CD14-positive monocyte (primary cell): ENCODE results near the gene HSPA1L. TPM values are rescaled to one million over a fixed set of nuclear protein-coding genes. Genes with fewer than 3 reads are reported as not detected.

Experiments used
- DNase-seq, 3 donors: peaks; one replicate each; pipeline ENCODE4 v3.0.0-alpha.2; 2011 to 2022
- H2AFZ ChIP-seq: 2 replicates; pipeline ENCODE4 v1.6.0; 2012; ENCODE audit warnings: mild to moderate bottlenecking, low read depth, low read length, inconsistent platforms; ENCODE audit not compliant: insufficient read depth, poor library complexity, severe bottlenecking
- H3K27ac ChIP-seq, 2 donors: 1 replicate in 1 of 2; 2 replicates in 1 of 2; pipeline ENCODE4 v1.5.1; 2012 to 2013; ENCODE audit warnings: low read length in 2 of 2, control low read depth in 1 of 2, inconsistent platforms in 1 of 2, low read depth in 1 of 2, mild to moderate bottlenecking in 1 of 2
- H3K27me3 ChIP-seq, 2 donors: one replicate each; pipeline versions ENCODE4 v1.6.0 to v1.6.1; 2011 to 2013; ENCODE audit warnings: low read length in 2 of 2; ENCODE audit not compliant: control insufficient read depth in 2 of 2, insufficient read depth in 2 of 2
- H3K36me3 ChIP-seq, 2 donors: replicated peaks in 1 of 2; 1 replicate in 1 of 2; 2 replicates in 1 of 2; pipeline versions ENCODE4 v1.5.1 to v1.6.1; 2012 to 2013; ENCODE audit warnings: low read length in 2 of 2, control low read depth in 1 of 2, inconsistent platforms in 1 of 2, mild to moderate bottlenecking in 1 of 2; ENCODE audit not compliant: insufficient read depth in 2 of 2, control insufficient read depth in 1 of 2
- H3K4me1 ChIP-seq, 2 donors: 1 replicate in 1 of 2; 2 replicates in 1 of 2; pipeline versions ENCODE4 v1.5.1 to v1.6.1; 2012 to 2013; ENCODE audit warnings: low read length in 2 of 2, control low read depth in 1 of 2, inconsistent platforms in 1 of 2, mild to moderate bottlenecking in 1 of 2, moderate library complexity in 1 of 2; ENCODE audit not compliant: insufficient read depth in 2 of 2, control insufficient read depth in 1 of 2
- H3K4me2 ChIP-seq: replicated peaks from 2 replicates; pipeline ENCODE3; 2012; ENCODE audit warnings: low read length, moderate library complexity, mild to moderate bottlenecking; ENCODE audit not compliant: poor library complexity, severe bottlenecking; ENCODE audit errors: extremely low read depth
- H3K4me3 ChIP-seq, 3 experiments: fragments of 200-600 bp in 1 of 3; sonication (generic) in 1 of 3; replicated peaks in 1 of 3; 1 replicate in 2 of 3; 2 replicates in 1 of 3; pipeline ENCODE4 v1.5.1; 2011 to 2013; ENCODE audit warnings: low read length in 3 of 3, mild to moderate bottlenecking in 3 of 3, control low read depth in 2 of 3, low read depth in 2 of 3, inconsistent platforms in 1 of 3, moderate library complexity in 1 of 3
- H3K79me2 ChIP-seq: 2 replicates; pipeline ENCODE4 v1.6.0; 2012; ENCODE audit warnings: mild to moderate bottlenecking, control low read depth, inconsistent platforms, low read length, moderate library complexity; ENCODE audit not compliant: insufficient read depth
- H3K9ac ChIP-seq: 2 replicates; pipeline ENCODE4 v1.6.0; 2017; ENCODE audit warnings: low read length, mild to moderate bottlenecking; ENCODE audit not compliant: insufficient read depth, poor library complexity, severe bottlenecking
- H3K9me3 ChIP-seq, 2 donors: replicated peaks in 1 of 2; 1 replicate in 1 of 2; 2 replicates in 1 of 2; pipeline versions ENCODE4 v1.5.1 to v1.6.1; 2012 to 2013; ENCODE audit warnings: low read length in 2 of 2, control low read depth in 1 of 2; ENCODE audit not compliant: control insufficient read depth in 1 of 2, insufficient read depth in 1 of 2
- H4K20me1 ChIP-seq: 2 replicates; pipeline ENCODE4 v1.6.0; 2012; ENCODE audit warnings: mild to moderate bottlenecking, low read length, control low read depth, moderate library complexity; ENCODE audit not compliant: insufficient read depth
- H3K27ac Mint-ChIP-seq, 7 donors: one replicate each; pipeline ENCODE4 v1.8.0; 2020; ENCODE audit warnings: mild to moderate bottlenecking in 7 of 7, mixed read lengths in 7 of 7, moderate library complexity in 6 of 7, inconsistent platforms in 2 of 7
- H3K27me3 Mint-ChIP-seq, 3 donors: one replicate each; pipeline ENCODE4 v1.8.0; 2021 to 2022; ENCODE audit warnings: low read depth in 3 of 3, mild to moderate bottlenecking in 3 of 3, mixed read lengths in 3 of 3, moderate library complexity in 3 of 3, inconsistent platforms in 1 of 3
- H3K36me3 Mint-ChIP-seq, 2 donors: one replicate each; pipeline ENCODE4 v1.8.0; 2020; ENCODE audit warnings: mixed read lengths in 2 of 2, inconsistent platforms in 1 of 2, mild to moderate bottlenecking in 1 of 2
- H3K4me1 Mint-ChIP-seq: one replicate; pipeline ENCODE4 v1.8.0; 2020; ENCODE audit warnings: mild to moderate bottlenecking, mixed read lengths
- H3K4me3 Mint-ChIP-seq, 2 donors: one replicate each; pipeline ENCODE4 v1.8.0; 2020; ENCODE audit warnings: mild to moderate bottlenecking in 2 of 2, mixed read lengths in 2 of 2, moderate library complexity in 1 of 2
- H3K9me3 Mint-ChIP-seq, 7 donors: one replicate each; pipeline ENCODE4 v1.8.0; 2020 to 2022; ENCODE audit warnings: mixed read lengths in 7 of 7, mild to moderate bottlenecking in 6 of 7, moderate library complexity in 6 of 7, inconsistent platforms in 2 of 7
- WGBS: methylation state at CpG from one replicate; pipeline ENCODE4 v1.1.5; 2013; ENCODE audit warnings: missing lambda C conversion rate; ENCODE audit not compliant: insufficient coverage; 5-methylcytosine and 5-hydroxymethylcytosine counted together
- intact Hi-C, 2 donors: fragments of 100-400 bp; cut with micrococcal nuclease; formaldehyde crosslinking; loops; one replicate each; pipeline versions ENCODE4 v1.15.0 to v1.15.1; 2023
- polyA plus RNA-seq, 3 donors: library from polyadenylated mRNA; depleted of rRNA in 1 of 3; unstranded in 2 of 3; stranded (reverse) in 1 of 3; fragments of 300-500 nt in 2 of 3; fragments of >200 nt in 1 of 3; fragmentation: Illumina TruSeq in 2 of 3; gene quantifications; 1 replicate in 2 of 3; 2 replicates in 1 of 3; pipeline ENCODE4 v1.2.3, GENCODE V29; 2012 to 2021
- TF ChIP-seq, protein P1 (sequence below): fragments of 200-600 bp; IDR thresholded peaks from one replicate; pipeline ENCODE4 v1.8.0; 2022; ENCODE audit warnings: antibody characterized with exemption, mild to moderate bottlenecking

The HSPA1L gene
- polyA plus RNA-seq, 3 donors: 0.53 to 0.72 (median 0.55) TPM

DNA sequence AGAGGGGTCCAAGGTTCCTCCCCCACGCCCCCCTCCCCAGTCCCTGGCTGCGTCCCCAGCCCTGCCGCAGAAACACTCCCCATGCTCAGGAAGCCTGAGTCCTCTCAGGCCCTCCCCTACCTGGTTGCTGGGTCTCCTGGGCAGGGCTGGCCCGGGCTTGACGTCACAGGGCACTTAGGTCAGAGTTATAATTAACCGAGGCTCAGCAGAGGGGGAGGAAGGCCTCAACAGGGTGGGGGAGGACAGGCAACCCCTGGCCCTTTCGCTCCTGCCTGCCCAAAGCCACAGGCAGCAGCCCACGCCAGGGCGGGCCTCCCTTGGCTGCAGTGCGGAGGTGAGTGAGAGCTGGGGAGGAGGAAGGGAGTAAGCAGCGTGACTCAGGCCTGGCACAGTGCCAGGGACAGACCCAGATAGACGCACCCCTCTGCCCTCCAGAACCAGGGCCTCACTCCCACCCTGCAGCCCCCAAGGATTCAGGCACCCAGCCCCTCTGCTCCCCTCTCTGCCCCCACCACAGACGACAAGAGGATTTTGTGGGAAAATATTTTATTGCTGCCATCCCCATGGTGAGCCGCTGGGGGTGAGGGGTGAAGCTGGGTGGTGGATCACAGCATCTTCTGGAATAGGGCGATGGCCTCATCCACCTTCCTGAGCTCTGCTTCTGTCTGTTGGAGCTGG lies 38.0 kb downstream of the HSPA1L start, which contains the start of gene VWA7:
TSS of gene VWA7 (minus strand) at position 340 of the 678 bp plus-strand sequence. CDS start 549 bp downstream, outside the sequence.
- Histone ChIP-seq H2AFZ (peak within 1 kb of the TSS; percentile 56), H4K20me1 (no peaks in the 10 kb centered on the region), H3K9me3 (no peaks in the 10 kb centered on the region), H3K27ac (peak within 1 kb of the TSS; percentile 10 to 41), H3K36me3 (peaks cover 41 to 43% of the 10 kb centered on the region in 2 donors), H3K9ac (peak within 1 kb of the TSS; percentile 46), H3K4me1 (peaks cover 13 to 15% of the 10 kb centered on the region in 2 donors), H3K27me3 (no peaks in the 10 kb centered on the region), H3K4me2 (peak within 1 kb of the TSS; percentile 57), H3K4me3 (peak within 1 kb of the TSS in 1 of 3 experiments; percentile 31), H3K79me2 (no peaks in the 10 kb centered on the region)
- peak within 1 kb of the TSS in 6 of 7 donors; percentile 19 to 81 (median 71) for H3K27ac Mint-ChIP-seq
- H3K4me1 Mint-ChIP-seq: peaks cover 15% of the 10 kb centered on the region
- TF ChIP-seq, protein P1, sequence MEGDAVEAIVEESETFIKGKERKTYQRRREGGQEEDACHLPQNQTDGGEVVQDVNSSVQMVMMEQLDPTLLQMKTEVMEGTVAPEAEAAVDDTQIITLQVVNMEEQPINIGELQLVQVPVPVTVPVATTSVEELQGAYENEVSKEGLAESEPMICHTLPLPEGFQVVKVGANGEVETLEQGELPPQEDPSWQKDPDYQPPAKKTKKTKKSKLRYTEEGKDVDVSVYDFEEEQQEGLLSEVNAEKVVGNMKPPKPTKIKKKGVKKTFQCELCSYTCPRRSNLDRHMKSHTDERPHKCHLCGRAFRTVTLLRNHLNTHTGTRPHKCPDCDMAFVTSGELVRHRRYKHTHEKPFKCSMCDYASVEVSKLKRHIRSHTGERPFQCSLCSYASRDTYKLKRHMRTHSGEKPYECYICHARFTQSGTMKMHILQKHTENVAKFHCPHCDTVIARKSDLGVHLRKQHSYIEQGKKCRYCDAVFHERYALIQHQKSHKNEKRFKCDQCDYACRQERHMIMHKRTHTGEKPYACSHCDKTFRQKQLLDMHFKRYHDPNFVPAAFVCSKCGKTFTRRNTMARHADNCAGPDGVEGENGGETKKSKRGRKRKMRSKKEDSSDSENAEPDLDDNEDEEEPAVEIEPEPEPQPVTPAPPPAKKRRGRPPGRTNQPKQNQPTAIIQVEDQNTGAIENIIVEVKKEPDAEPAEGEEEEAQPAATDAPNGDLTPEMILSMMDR: peak; percentile 9
- H3K9me3 Mint-ChIP-seq: no peaks in the 10 kb centered on the region
- WGBS: 5% methylated on average over 3 of the region's 15 CpGs
- peaks cover 0 to 3% (median 2%) of the 10 kb centered on the region in 3 donors for H3K27me3 Mint-ChIP-seq
- peak within 1 kb of the TSS; percentile 27 to 70 for H3K4me3 Mint-ChIP-seq
- intact Hi-C loops: no loop called here
- DNase-seq: peak; percentile 60 to 79 (median 65)
- peaks cover 33 to 47% of the 10 kb centered on the region in 2 donors for H3K36me3 Mint-ChIP-seq

DNA sequence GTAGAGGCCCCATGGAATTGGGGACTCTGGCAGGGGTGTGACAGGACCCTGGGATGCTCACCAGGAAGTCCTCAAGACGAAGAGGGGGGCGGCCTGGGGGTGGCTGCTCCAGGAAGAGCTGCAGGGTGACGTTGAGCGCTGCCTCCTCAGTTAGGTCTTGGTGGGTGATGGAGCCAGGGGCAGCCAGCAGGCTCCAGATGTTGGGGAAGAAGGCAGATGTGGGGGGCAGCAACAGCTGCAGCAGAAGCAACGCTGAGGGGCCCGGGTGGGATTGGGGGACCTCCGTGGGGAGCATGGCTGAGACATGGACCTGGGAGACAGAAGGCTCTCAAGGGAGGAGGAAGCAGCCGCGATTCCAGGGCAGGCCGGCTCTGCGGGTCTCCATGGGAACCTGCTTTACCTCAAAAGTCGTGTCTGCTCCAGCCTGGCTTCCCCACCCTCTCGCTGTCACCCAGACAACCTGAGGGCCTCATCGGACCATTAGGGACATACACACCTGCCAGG lies 38.5 kb downstream of the HSPA1L start:
- peaks cover 15% of the 10 kb centered on the region for H3K4me1 Mint-ChIP-seq
- no peaks in the 10 kb centered on the region for H3K79me2 ChIP-seq
- peak overlapping the region; percentile 46 for H3K9ac ChIP-seq
- H3K27ac Mint-ChIP-seq: peak overlapping the region in 4 of 7 donors; percentile 19 to 81 (median 50)
- H3K4me1 ChIP-seq: peaks cover 13 to 15% of the 10 kb centered on the region in 2 donors
- peak overlapping the region; percentile 27 to 70 for H3K4me3 Mint-ChIP-seq
- WGBS: 21% methylated on average over 11 of the region's 14 CpGs
- peaks cover 36 to 37% of the 10 kb centered on the region in 2 donors for H3K36me3 ChIP-seq
- intact Hi-C loops: no loop called here
- peak overlapping the region in 1 of 3 experiments; percentile 31 for H3K4me3 ChIP-seq
- no peaks in the 10 kb centered on the region for H3K9me3 ChIP-seq
- peak overlapping the region; percentile 56 for H2AFZ ChIP-seq
- no peaks in the 10 kb centered on the region for H4K20me1 ChIP-seq
- peak overlapping the region in 1 of 2 donors; percentile 41 for H3K27ac ChIP-seq
- peaks cover 33 to 42% of the 10 kb centered on the region in 2 donors for H3K36me3 Mint-ChIP-seq
- peak overlapping the region; percentile 57 for H3K4me2 ChIP-seq
- TF ChIP-seq, protein P1: no peak
- no peaks in the 10 kb centered on the region for H3K9me3 Mint-ChIP-seq
- peaks cover 0 to 3% (median 2%) of the 10 kb centered on the region in 3 donors for H3K27me3 Mint-ChIP-seq
- no peak for DNase-seq
- H3K27me3 ChIP-seq: no peaks in the 10 kb centered on the region
